HAP-1 (cell line): ENCODE results near the gene TRIM16.
A peak's percentile ranks its signal among the peaks of the same experiment; 100 is the strongest.
"Not testable (repeated sequence)": the region's sequence is repeated elsewhere in the genome, so short reads cannot be mapped to it uniquely, and the experiment has no call there.

Experiments
- DNase-seq, 2 experiments: peaks; one replicate each; pipeline ENCODE4 v3.0.0-alpha.2; 2016 to 2020; ENCODE audit warnings: low spot score in 2 of 2
- H3K27me3 ChIP-seq: fragments of 250-450 bp; sonication (Bioruptor Pico); 2 replicates; pipeline ENCODE4 v1.5.1; 2020; ENCODE audit warnings: low read depth, mild to moderate bottlenecking, moderate library complexity
- H3K36me3 ChIP-seq: fragments of 250-450 bp; sonication (Bioruptor Pico); replicated peaks from 2 replicates; pipeline ENCODE4 v1.5.1; 2020; ENCODE audit warnings: mild to moderate bottlenecking
- H3K4me1 ChIP-seq: fragments of 250-450 bp; sonication (Bioruptor Pico); 2 replicates; pipeline ENCODE4 v1.5.1; 2020; ENCODE audit warnings: mild to moderate bottlenecking
- H3K4me3 ChIP-seq: fragments of 250-450 bp; sonication (Bioruptor Pico); 2 replicates; pipeline ENCODE4 v1.5.1; 2020; ENCODE audit warnings: mild to moderate bottlenecking, moderate library complexity
- H3K9me3 ChIP-seq: fragments of 250-450 bp; sonication (Bioruptor Pico); 2 replicates; pipeline ENCODE4 v1.5.1; 2020; ENCODE audit warnings: mild to moderate bottlenecking, moderate library complexity
- in situ Hi-C: fragments of 300-500 bp; cut with MboI; formaldehyde crosslinking; loops from 3 replicates; pipeline ENCODE4 v1.14.3; 2020; ENCODE audit warnings: low sequenced_read_pairs, inconsistent platforms, mixed read lengths

The TRIM16 gene

GRCh38 chr17:15683824-15684478 is at the start of gene TRIM16:
Gene TRIM16 (minus strand): TSS chr17:15684311. CDS start chr17:15651609, 32,702 bp downstream.
- H3K4me1 ChIP-seq, H3K36me3 ChIP-seq, H3K9me3 ChIP-seq, in situ Hi-C loops, H3K27me3 ChIP-seq: not testable (repeated sequence)
- peak within 1 kb of the TSS; percentile 43 for H3K4me3 ChIP-seq
- peak in 1 of 2 experiments; percentile 75 for DNase-seq

DNA sequence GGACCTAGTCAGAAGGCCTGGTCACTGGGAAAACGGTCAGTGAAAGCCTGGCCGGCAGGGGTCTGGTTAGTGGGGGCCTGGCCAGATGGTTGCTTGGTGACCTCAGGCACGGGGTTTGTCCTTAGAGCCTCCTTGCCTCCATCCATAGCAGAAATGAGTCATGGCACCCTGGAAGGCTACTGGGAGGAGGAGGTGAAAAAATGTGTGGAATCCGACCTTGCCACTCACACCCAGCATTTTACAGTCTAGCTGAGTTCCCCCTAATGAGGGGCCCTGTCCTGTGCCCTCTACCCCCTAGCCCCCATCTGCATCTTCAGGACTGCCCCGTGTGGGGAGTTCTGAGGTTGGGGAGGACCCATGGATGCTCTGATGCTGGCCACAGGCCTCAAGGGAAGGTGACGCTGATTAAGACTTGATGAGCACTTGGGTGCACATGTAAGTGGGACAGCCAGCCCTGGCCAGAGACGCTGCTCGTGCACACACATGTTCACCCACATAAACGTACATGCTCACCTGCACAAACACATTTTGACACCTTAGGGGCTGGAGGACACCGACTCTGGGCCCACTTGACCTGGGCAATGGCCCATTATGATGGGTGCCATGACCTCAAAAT is 49.2 kb upstream of the TRIM16 start:
- DNase-seq, H3K4me1 ChIP-seq, H3K4me3 ChIP-seq, H3K9me3 ChIP-seq, in situ Hi-C loops, H3K36me3 ChIP-seq, H3K27me3 ChIP-seq: not testable (repeated sequence)

DNA sequence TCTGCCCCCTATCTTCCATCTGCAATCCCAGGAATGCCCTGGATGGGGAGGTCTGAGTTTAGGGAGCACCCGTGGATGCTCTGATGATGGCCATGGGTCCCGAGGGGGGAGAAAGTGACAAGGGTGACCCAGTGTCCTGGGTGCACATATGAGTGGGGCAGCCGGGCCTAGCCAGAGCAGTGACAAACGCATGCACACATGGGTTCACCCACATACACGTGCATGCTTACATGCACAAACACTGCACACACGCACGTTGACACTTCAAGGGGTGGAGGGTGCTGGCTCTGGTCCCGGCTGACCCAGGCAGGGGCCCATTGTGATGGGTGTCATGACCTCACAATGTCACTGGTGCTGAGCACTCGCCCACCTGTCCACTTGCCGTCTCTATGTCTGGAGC is 47.8 kb upstream of the TRIM16 start, which contains the start of gene TBC1D26:
TSS of gene TBC1D26 (plus strand) at position 384 of the 400 bp plus-strand sequence. CDS start 3,066 bp downstream, outside the sequence.
- in situ Hi-C loops, H3K4me1 ChIP-seq, H3K9me3 ChIP-seq, H3K4me3 ChIP-seq, DNase-seq, H3K27me3 ChIP-seq, H3K36me3 ChIP-seq: not testable (repeated sequence)

- H3K4me3 ChIP-seq, H3K4me1 ChIP-seq, H3K36me3 ChIP-seq, H3K27me3 ChIP-seq, DNase-seq, H3K9me3 ChIP-seq, in situ Hi-C loops: not testable (repeated sequence)
These were observed 46.4 kb upstream of the TRIM16 start for GRCh38 chr17:15730535-15730934.

DNA sequence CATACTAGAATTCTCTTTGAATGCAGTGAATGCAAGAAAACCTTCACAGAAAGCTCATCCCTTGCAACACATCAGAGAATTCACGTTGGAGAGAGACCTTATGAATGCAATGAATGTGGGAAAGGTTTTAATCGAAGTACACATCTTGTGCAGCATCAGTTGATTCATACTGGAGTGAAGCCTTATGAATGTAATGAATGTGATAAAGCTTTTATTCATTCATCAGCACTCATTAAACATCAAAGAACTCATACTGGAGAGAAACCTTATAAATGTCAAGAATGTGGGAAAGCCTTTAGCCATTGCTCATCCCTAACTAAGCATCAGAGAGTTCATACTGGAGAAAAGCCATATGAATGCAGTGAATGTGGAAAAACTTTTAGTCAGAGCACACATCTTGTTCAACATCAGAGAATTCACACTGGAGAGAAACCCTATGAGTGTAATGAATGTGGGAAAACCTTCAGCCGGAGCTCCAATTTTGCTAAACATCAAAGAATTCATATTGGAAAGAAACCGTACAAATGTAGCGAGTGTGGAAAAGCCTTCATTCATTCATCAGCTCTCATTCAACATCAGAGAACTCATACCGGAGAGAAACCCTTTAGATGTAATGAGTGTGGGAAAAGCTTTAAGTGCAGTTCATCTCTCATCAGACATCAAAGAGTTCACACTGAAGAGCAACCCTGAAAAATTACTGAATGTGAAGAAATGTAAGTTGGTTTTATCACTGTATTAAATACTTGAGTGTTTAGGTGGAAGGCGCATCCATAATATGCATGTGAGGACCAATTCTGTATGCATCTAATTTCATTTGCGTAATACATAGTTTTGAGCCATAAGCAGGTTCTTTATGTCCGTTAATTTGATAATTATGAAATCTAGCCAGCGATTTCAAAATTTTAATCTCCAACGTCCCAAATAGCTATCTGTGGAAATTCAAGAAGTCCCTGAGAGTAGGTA is 32.8 kb upstream of the TRIM16 start:
- not testable (repeated sequence) for H3K9me3 ChIP-seq

DNA sequence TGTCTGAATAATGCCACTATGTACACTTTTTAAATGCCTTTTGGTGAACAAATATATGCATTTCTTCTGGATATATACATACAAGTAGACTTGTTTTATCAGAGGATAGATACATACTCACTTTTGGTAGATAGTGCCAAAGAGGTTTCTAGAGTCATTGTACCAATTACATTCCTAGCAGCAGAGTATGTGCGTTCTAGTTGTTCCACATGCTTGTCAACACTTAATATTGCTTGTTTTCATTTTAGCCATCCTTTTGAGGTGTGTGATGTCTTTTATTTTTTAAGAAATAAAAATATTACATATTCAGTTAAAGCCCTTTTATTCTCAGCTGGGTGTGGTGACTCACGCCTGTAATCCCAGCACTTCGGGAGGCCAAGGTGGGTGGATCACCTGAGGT is 24.8 kb upstream of the TRIM16 start:
- H3K4me1 ChIP-seq, in situ Hi-C loops, H3K4me3 ChIP-seq, H3K27me3 ChIP-seq, DNase-seq: not testable (repeated sequence)
- Histone ChIP-seq H3K36me3 (peaks cover 37% of the 10 kb centered on the region), H3K9me3 (peaks cover 17% of the 10 kb centered on the region)

More for the DNA sequence above, 32.8 kb upstream of the TRIM16 start:
- H3K27me3 ChIP-seq, in situ Hi-C loops, H3K4me3 ChIP-seq, DNase-seq, H3K36me3 ChIP-seq, H3K4me1 ChIP-seq: not testable (repeated sequence)

- Histone ChIP-seq H3K9me3 (peaks cover 17% of the 10 kb centered on the region), H3K36me3 (peaks cover 37% of the 10 kb centered on the region)
- H3K27me3 ChIP-seq, H3K4me3 ChIP-seq, DNase-seq, in situ Hi-C loops, H3K4me1 ChIP-seq: not testable (repeated sequence)
These were observed 20.7 kb upstream of the TRIM16 start for GRCh38 chr17:15704813-15705212.

- DNase-seq, H3K4me1 ChIP-seq, in situ Hi-C loops, H3K4me3 ChIP-seq, H3K27me3 ChIP-seq: not testable (repeated sequence)
- peaks cover 34% of the 10 kb centered on the region for H3K36me3 ChIP-seq
- H3K9me3 ChIP-seq: peaks cover 17% of the 10 kb centered on the region
These were observed 20.1 kb upstream of the TRIM16 start for GRCh38 chr17:15704239-15704638.

- H3K4me3 ChIP-seq: peak overlapping the region; percentile 44
- in situ Hi-C loops, H3K36me3 ChIP-seq, H3K27me3 ChIP-seq, DNase-seq, H3K4me1 ChIP-seq, H3K9me3 ChIP-seq: not testable (repeated sequence)
These were observed 15.8 kb upstream of the TRIM16 start for GRCh38 chr17:15699937-15700336.

GRCh38 chr17:15699413-15699924 is 15.4 kb upstream of the TRIM16 start, which contains the start of gene ZNF286A:
Gene ZNF286A (plus strand): TSS chr17:15699752. CDS start chr17:15700330, 578 bp downstream.
- H3K4me1 ChIP-seq, H3K27me3 ChIP-seq, H3K36me3 ChIP-seq, in situ Hi-C loops, H3K9me3 ChIP-seq: not testable (repeated sequence)
- peak within 1 kb of the TSS; percentile 44 for H3K4me3 ChIP-seq
- peak; percentile 100 for DNase-seq

DNA sequence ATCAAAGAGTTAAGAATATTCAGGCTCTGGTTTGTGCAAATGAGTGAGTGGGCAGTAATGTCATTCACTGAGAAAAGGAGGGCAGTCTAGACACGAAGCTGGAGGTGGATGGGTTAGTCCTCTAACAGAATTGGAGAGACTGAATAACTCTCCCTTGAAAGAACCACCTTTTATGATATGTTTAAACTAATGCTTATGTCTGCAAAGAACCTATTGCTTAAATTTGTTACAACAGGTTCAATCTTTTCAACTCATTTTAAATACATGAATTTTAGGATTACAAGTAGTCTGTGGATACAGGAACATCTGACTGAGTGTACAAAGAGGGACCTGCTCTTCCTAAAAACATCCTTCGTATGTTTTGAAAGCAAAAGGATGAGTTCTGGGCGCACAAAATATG is 14.9 kb upstream of the TRIM16 start:
- in situ Hi-C loops, H3K4me3 ChIP-seq, DNase-seq, H3K27me3 ChIP-seq, H3K36me3 ChIP-seq, H3K4me1 ChIP-seq, H3K9me3 ChIP-seq: not testable (repeated sequence)

- H3K4me1 ChIP-seq, H3K4me3 ChIP-seq, H3K9me3 ChIP-seq, H3K36me3 ChIP-seq, H3K27me3 ChIP-seq, in situ Hi-C loops, DNase-seq: not testable (repeated sequence)
These were observed 3.4 kb upstream of the TRIM16 start for GRCh38 chr17:15687494-15687893.

DNA sequence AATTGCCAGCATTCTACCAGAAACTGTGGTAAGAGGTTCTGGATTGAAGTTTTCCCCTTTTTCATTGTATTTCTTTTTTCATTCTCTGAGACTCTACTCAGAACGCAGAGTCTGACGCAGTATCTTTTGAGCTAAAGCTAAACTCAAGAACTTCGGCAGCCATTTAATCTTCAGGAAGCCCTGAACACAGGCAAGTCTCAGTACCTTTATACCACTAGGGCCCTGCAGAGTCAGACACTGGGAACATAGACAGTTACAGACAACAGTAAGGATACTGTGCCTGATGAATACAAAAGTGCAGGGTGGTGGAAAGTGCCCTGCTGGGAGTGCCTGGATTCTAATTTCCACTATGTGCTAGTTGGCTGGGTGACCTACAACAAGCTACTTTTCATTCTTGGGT is 976 bp downstream of the TRIM16 start:
- in situ Hi-C loops, H3K27me3 ChIP-seq, H3K36me3 ChIP-seq, H3K4me1 ChIP-seq, H3K4me3 ChIP-seq, H3K9me3 ChIP-seq, DNase-seq: not testable (repeated sequence)
